HS-27A (cell line): Measurements from ENCODE around the gene RGS14.
A peak's percentile ranks its signal among the peaks of the same experiment; 100 is the strongest.

ENCODE experiments used
- DNase-seq: peaks from one replicate; pipeline ENCODE4 v3.0.0-alpha.2; 2012; ENCODE audit warnings: low read depth, missing footprints

RGS14 gene, protein sequence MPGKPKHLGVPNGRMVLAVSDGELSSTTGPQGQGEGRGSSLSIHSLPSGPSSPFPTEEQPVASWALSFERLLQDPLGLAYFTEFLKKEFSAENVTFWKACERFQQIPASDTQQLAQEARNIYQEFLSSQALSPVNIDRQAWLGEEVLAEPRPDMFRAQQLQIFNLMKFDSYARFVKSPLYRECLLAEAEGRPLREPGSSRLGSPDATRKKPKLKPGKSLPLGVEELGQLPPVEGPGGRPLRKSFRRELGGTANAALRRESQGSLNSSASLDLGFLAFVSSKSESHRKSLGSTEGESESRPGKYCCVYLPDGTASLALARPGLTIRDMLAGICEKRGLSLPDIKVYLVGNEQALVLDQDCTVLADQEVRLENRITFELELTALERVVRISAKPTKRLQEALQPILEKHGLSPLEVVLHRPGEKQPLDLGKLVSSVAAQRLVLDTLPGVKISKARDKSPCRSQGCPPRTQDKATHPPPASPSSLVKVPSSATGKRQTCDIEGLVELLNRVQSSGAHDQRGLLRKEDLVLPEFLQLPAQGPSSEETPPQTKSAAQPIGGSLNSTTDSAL

DNA sequence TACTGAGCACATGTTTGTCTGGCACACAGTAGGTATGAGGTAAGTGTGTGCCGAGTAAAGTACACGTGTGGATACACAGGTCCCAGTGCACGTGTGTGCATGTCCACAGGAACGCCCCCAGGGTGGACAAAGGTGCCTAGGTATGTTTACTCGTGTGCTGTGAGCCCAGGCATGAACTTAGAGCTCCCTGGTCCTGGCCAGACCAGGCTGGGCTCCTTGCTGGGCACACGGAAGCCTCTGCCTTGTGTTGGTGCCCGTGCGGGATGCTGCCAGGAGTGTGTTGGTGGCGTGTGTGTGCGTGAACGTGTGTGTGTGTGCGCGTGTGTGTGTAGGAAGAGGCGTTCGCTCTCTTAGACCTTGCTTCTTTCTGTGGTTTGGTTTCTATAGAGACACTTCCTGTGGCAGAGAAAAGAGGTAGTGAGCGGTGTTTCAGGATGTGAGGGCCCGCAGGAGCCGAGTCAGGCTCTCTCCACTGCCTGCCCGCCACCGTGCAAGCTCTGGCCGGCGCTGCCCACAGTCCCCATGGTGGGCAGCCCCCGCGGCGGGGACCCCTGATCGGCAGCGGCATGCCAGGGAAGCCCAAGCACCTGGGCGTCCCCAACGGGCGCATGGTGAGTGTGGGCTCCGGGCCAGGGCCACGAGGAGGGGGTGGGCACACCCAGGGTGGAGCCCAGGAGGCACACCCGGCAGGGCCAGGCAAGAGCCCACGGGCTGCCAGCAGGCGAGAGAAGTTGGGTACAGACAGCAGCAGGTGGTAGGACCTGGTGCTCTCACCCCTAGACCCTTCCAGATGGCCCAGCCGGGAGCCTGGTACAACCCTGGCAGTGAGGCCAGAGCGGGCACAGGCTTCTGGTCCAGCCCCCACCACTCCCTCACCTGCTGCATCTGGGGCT lies at the start of gene RGS14:
Gene RGS14 (plus strand): TSS at position 466 of the 893 bp plus-strand sequence. CDS start 101 bp downstream, at position 567.
- DNase-seq, result no peak

DNA sequence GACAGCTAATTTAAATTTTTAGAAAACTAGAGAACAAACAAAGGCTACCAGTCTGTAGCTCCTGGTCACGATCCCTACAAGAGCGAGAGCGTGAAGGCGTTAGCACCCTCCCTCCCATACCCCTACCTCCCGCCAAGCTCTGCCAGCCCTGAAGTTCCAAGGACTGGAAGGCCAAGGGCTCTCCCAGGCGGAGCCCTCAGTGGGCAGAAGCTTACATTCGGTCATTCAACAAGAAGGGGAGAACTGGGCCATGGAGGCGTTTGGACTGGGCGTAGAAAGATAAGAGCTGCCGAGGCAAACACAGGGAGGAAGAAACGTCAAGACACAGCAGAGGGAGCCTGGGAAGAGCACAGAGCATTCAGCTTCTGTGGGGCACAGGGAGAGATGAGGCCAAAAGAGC lies 49.0 kb upstream of the RGS14 start:
- no peak for DNase-seq

DNA sequence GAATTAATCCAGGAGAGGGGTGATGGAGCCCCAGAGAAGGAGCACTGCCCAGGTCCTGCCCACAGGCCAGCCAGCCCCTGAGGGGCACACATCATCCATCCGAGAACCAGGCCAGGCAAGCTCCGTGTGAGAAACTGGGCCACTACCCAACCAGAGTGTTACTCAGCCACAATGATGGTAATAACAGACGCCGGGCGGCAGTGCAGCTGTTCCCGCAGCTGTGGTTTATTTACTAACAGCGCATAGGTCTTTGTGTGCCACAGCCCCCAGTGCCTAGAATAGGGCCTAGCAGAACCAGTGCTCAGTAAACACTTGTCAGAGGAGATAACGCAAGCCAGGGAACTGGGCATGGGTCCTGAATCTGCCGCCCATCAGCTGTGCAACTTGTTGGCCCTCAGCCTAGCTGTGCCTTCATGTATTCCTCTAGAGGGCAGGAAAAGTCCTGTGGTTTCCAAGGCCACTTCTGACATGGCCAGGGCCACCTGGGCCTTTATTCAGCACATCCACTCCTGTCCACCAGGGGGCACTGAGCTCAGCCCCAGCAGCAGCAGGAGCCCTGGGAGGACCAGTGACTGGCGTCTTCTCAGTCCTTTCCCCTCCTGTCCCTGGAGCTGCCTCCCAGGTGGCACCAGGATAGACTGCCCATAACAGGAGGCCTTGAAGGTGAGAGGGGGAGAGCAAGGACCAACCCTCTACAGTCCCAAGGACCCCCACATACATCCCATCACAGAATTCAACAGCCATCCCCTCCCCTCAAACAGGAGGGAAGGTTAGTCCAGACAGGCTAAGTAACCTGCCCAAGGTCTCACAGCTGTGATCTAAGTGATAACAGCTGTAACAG lies 48.2 kb upstream of the RGS14 start:
- no peak for DNase-seq

DNA sequence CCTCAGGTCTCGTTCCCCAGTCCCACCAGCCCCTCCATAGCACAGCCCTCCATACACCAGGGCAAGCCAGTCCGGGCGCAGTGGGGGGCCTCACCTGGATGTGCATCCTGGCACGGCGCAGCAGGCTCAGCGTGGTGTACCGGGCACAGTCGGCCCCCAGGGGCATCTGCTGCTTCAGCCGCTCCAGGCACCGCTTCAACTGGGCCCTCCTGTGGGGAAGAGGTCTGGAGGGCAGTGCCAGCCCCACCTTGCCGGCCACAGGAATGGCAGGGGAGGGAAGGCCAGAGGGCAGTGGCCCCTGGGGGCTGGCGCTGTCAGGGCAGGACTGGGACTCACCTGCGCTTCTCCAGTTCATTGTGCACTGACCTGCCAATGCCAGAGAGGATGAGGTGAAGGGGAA lies 47.4 kb upstream of the RGS14 start:
- no peak for DNase-seq

GRCh38 chr5:177310757-177311391 lies 46.9 kb upstream of the RGS14 start:
- no peak for DNase-seq

- no peak for DNase-seq
Observed at GRCh38 chr5:177311392-177311722, 46.4 kb upstream of the RGS14 start.

GRCh38 chr5:177311723-177312648 lies 45.7 kb upstream of the RGS14 start, which contains the start of gene MXD3:
Gene MXD3, minus strand, starts transcription at chr5:177311898. Its CDS starts 68 bp downstream, at chr5:177311830.
- peak; percentile 62 for DNase-seq

GRCh38 chr5:177312649-177313181 lies 45.0 kb upstream of the RGS14 start:
- no peak for DNase-seq

GRCh38 chr5:177313561-177314259 lies 44.0 kb upstream of the RGS14 start:
- DNase-seq, result no peak

GRCh38 chr5:177314376-177315342 lies 43.1 kb upstream of the RGS14 start:
- DNase-seq, result no peak

DNA sequence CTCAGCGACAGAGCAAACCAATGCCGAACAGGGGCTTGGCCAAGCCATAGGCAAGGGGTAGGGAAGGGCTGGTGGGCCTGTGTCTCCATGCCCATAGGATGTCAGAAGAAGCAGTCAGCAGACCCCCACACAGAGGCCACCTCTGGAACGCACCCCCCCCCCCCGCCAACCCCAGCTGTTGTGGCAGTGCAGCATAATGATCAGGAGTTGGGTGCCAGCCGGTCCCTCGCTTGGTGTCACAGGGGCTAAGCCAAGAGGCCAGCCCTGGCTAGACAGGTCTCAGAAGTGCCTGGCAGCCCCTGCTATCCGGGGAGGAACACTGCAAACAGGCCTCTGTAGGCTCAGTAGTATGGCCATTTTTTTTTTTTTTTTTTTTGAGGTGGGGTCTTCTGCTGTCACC lies 42.3 kb upstream of the RGS14 start:
- no peak for DNase-seq

DNA sequence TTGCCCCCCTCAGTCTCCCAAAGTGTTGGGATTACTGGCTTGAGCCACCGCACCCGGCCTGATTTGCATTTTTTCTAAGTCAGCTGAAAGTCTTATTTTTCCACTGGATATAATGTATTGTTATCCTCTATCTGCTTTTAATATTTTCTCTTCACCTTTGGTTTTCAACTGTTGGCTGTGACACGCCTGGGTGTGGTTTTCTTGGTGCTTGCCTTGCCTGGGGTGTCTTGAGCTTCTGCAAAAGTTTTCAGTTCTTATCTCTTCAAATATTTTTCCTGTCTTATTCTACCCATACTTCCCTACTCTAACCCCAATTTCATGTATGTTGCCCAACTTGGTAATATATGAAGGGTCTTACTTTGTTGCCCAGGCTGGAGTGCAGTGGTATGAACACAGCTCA lies 41.7 kb upstream of the RGS14 start:
- DNase-seq, result no peak

GRCh38 chr5:177317959-177318377 lies 39.8 kb upstream of the RGS14 start:
- no peak for DNase-seq

DNA sequence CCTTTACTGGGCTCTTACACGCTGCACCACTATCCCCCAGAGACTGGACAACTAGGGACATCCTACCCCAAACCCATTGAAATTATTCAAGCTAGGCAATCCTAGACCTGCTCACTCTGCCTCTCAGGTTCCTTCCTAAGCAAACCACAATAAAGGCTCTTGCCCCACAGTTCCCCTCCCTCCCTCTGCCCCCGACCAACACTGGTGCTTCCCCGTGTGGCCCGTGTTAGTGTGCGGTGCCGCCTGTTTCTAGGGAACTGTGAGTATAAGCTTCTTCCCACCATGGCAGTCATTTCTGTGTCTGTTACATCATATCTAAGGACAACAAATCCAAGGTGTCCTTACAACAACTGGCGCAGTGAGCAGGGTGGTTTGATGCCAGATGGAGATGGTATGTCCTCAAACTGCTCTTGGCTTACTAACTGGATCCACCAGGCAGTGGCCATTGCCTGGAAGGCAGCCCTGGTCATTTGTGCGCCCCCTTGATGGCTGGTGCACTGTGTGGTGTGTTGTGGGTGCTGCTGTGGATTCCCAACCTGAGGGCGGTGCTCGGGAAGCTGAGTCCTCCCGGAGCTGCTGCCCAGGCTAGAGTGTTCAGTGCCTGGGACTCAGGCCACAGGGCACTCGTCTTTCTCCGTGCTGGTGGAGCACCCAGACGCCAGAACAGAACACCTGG lies 37.7 kb upstream of the RGS14 start:
- DNase-seq, result no peak

GRCh38 chr5:177320879-177321278 lies 36.8 kb upstream of the RGS14 start:
- no peak for DNase-seq

GRCh38 chr5:177325868-177326381 lies 31.8 kb upstream of the RGS14 start:
- no peak for DNase-seq
